Astrocyte of the cerebellum (primary cell): ENCODE measurements around the gene BAHD1.

Source experiments
- DNase-seq: peaks from one replicate; pipeline ENCODE4 v3.0.0-alpha.2; 2011; ENCODE audit warnings: low read depth
- H3K4me3 ChIP-seq: 2 replicates; pipeline ENCODE4 v1.5.1; 2011; ENCODE audit warnings: mild to moderate bottlenecking, low read depth, low read length, moderate library complexity
- CTCF ChIP-seq: IDR thresholded peaks from 2 replicates; pipeline ENCODE4 v1.5.1; 2012; ENCODE audit warnings: low read length, low read depth, moderate library complexity, mild to moderate bottlenecking; ENCODE audit errors: missing control alignments
- in situ Hi-C: cut with HindIII; loops from 2 replicates; pipeline ENCODE4 v1.10.0; 2017; ENCODE audit warnings: low sequenced_read_pairs

BAHD1 gene

DNA sequence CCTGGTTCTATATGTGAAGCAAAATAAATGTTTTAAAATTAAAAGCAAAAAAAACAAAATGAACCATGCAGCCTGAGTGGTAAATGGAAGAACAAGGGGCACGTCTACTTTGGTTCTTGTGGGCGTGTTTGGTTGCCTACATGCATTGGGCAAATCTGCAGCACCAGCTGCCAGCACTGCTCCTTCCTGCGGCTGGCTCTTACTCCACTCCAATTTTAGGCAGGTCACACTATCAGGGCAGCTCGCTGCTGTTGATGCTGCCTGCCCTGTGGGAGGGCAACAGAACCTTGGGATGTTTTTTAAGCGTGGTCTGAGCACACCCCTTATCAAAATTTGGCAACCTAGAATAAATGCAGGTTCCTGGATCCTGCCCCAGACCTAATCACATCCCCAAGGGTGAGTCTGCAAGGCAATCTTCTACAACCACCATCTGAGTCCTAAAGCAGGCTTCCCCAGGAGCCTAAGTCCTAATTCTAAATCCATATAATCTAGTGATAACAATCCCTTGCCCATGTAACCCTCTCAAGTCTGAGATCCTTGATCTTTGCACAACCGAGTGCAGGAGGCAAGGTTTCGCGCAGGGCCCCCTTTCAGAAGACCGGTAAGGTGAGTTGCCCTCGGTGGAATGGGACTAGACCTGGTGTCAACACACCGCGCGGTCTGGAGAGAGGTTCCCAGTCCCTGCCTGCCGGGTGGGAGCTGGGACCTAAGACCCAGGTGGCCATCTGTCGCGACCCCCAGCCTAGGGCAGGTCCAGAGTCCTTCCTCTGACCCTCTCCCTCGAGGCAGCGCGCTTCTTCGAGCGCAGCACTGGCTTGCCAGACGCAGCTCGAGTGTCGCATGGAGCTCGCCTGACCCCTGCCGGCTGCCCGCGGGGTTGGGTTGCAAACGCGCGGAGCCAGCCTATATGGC lies 19.3 kb upstream of the BAHD1 start:
- in situ Hi-C loops = loop anchor here (5.0 kb wide), 1 partner anchor 99 kb away; the partner anchor contains the start of gene INAFM2
- DNase-seq = no peak
- TF ChIP-seq CTCF = peak; percentile 93
- no peak overlapping the region for H3K4me3 ChIP-seq

GRCh38 chr15:40424483-40425115 lies 16.2 kb upstream of the BAHD1 start:
- DNase-seq = no peak
- in situ Hi-C loops = loop anchor here (5.0 kb wide), 1 partner anchor 102 kb away; the partner anchor contains the start of gene INAFM2
- TF ChIP-seq CTCF = no peak
- H3K4me3 ChIP-seq = no peak overlapping the region

DNA sequence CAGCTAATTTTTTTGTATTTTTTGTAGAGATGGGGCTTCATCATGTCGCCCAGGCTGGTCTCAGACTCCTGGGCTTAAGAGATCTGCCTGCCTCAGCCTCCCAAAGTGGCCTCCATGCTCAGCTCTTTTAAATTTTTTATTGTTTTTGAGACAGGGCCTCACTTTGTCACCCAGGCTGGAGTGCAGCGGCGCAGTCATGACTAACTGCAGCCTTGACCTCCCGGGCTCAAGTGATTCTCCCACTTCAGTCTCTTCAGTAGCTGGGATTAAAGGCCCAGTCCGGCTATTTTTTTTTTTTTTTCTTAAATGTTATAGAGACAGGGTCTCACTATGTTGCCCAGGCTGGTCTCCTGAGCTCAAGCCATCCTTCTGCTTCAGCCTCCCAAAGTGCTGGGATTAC lies 15.1 kb upstream of the BAHD1 start:
- in situ Hi-C loops = no loop called here

GRCh38 chr15:40427188-40427587 lies 13.6 kb upstream of the BAHD1 start:
- H3K4me3 ChIP-seq = no peak overlapping the region
- in situ Hi-C loops = no loop called here
- no peak for DNase-seq
- TF ChIP-seq CTCF = no peak

More for the DNA sequence above, 15.1 kb upstream of the BAHD1 start:
- TF ChIP-seq CTCF = no peak
- H3K4me3 ChIP-seq = no peak overlapping the region
- no peak for DNase-seq

- DNase-seq = no peak
- no peak for TF ChIP-seq CTCF
- in situ Hi-C loops = no loop called here
- no peak overlapping the region for H3K4me3 ChIP-seq
These were observed 12.6 kb upstream of the BAHD1 start for GRCh38 chr15:40428185-40428584.

- in situ Hi-C loops = no loop called here
- no peak overlapping the region for H3K4me3 ChIP-seq
- no peak for TF ChIP-seq CTCF
- no peak for DNase-seq
These were observed 11.6 kb upstream of the BAHD1 start for GRCh38 chr15:40429068-40429710.
